Muscle layer of duodenum (tissue), 2 donors: ENCODE data around the gene POLH.
"Not testable (repeated sequence)": the region's sequence is repeated elsewhere in the genome, so short reads cannot be mapped to it uniquely, and the experiment has no call there.

ENCODE experiments used
- H3K27ac ChIP-seq: one replicate; pipeline ENCODE4 v1.7.0; 2013; ENCODE audit warnings: mild to moderate bottlenecking, low read length
- H3K27me3 ChIP-seq: one replicate; pipeline ENCODE4 v1.7.0; 2013; ENCODE audit warnings: low read depth, mild to moderate bottlenecking, control low read depth, low read length
- H3K36me3 ChIP-seq, 2 donors: one replicate each; pipeline ENCODE4 v1.7.0; 2013; ENCODE audit warnings: low read length in 2 of 2, control low read depth in 1 of 2, mild to moderate bottlenecking in 1 of 2; ENCODE audit not compliant: insufficient read depth in 2 of 2, control insufficient read depth in 1 of 2
- H3K4me1 ChIP-seq, 2 donors: one replicate each; pipeline ENCODE4 v1.7.0; 2013; ENCODE audit warnings: low read length in 2 of 2, mild to moderate bottlenecking in 2 of 2, control low read depth in 1 of 2, moderate library complexity in 1 of 2; ENCODE audit not compliant: insufficient read depth in 2 of 2, control insufficient read depth in 1 of 2
- H3K4me3 ChIP-seq, 2 donors: one replicate each; pipeline ENCODE4 v1.7.0; 2013; ENCODE audit warnings: low read length in 2 of 2, low read depth in 1 of 2, mild to moderate bottlenecking in 1 of 2
- H3K9me3 ChIP-seq, 2 donors: one replicate each; pipeline ENCODE4 v1.7.0; 2013; ENCODE audit warnings: low read length in 2 of 2, control low read depth in 1 of 2, mild to moderate bottlenecking in 1 of 2; ENCODE audit not compliant: control insufficient read depth in 1 of 2
- donor health status: healthy.

The POLH gene

GRCh38 chr6:43634702-43635303 lies 58.8 kb downstream of the POLH start:
- H3K9me3 ChIP-seq = no peaks in the 10 kb centered on the region
- peaks cover 7 to 11% of the 10 kb centered on the region in 2 donors for H3K36me3 ChIP-seq
- peak overlapping the region; percentile 97 for H3K27ac ChIP-seq
- H3K4me3 ChIP-seq = peak overlapping the region; percentile 93 to 99
- H3K27me3 ChIP-seq = no peaks in the 10 kb centered on the region
- H3K4me1 ChIP-seq = peaks cover 5 to 33% of the 10 kb centered on the region in 2 donors

GRCh38 chr6:43635387-43636307 lies 59.7 kb downstream of the POLH start, which contains the start of gene MAD2L1BP:
Gene MAD2L1BP, plus strand, starts transcription at chr6:43635840. Its CDS starts 36 bp downstream, at chr6:43635876.
- H3K27me3 ChIP-seq = no peaks in the 10 kb centered on the region
- peaks cover 5 to 33% of the 10 kb centered on the region in 2 donors for H3K4me1 ChIP-seq
- H3K9me3 ChIP-seq = no peaks in the 10 kb centered on the region
- peaks cover 16 to 20% of the 10 kb centered on the region in 2 donors for H3K36me3 ChIP-seq
- peak within 1 kb of the TSS; percentile 93 to 99 for H3K4me3 ChIP-seq
- H3K27ac ChIP-seq = peak within 1 kb of the TSS; percentile 97

GRCh38 chr6:43636308-43636659 lies 60.3 kb downstream of the POLH start:
- Histone ChIP-seq H3K27me3 (no peaks in the 10 kb centered on the region), H3K27ac (peak overlapping the region; percentile 97)

GRCh38 chr6:43639984-43640800 lies 64.2 kb downstream of the POLH start:
- Histone ChIP-seq H3K9me3 (no peaks in the 10 kb centered on the region), H3K36me3 (peaks cover 26 to 30% of the 10 kb centered on the region in 2 donors), H3K27ac (no peak overlapping the region), H3K4me3 (no peak overlapping the region), H3K4me1 (peaks cover 5 to 29% of the 10 kb centered on the region in 2 donors), H3K27me3 (no peaks in the 10 kb centered on the region)

More at GRCh38 chr6:43636308-43636659, 60.3 kb downstream of the POLH start:
- Histone ChIP-seq H3K4me3 (peak overlapping the region; percentile 93 to 99), H3K9me3 (no peaks in the 10 kb centered on the region), H3K36me3 (peaks cover 17 to 24% of the 10 kb centered on the region in 2 donors), H3K4me1 (peaks cover 5 to 33% of the 10 kb centered on the region in 2 donors)

- Histone ChIP-seq H3K9me3 (no peaks in the 10 kb centered on the region), H3K4me1 (peaks cover 0 to 4% of the 10 kb centered on the region in 2 donors), H3K36me3 (peaks cover 15 to 16% of the 10 kb centered on the region in 2 donors), H3K27ac (no peak within 1 kb of the TSS), H3K27me3 (no peaks in the 10 kb centered on the region), H3K4me3 (peak within 1 kb of the TSS; percentile 56 to 57)
Measured at GRCh38 chr6:43644940-43645612, 69.1 kb downstream of the POLH start, which contains the start of gene RSPH9. Gene RSPH9, plus strand, starts transcription at chr6:43645036. Its CDS starts 63 bp downstream, at chr6:43645099.

GRCh38 chr6:43645613-43645964 lies 69.6 kb downstream of the POLH start:
- peak overlapping the region; percentile 56 to 57 for H3K4me3 ChIP-seq
- no peaks in the 10 kb centered on the region for H3K9me3 ChIP-seq
- peaks cover 0 to 4% of the 10 kb centered on the region in 2 donors for H3K4me1 ChIP-seq
- no peaks in the 10 kb centered on the region for H3K27me3 ChIP-seq
- no peak overlapping the region for H3K27ac ChIP-seq
- peaks cover 10 to 11% of the 10 kb centered on the region in 2 donors for H3K36me3 ChIP-seq

- H3K27ac ChIP-seq = no peak overlapping the region
- H3K4me1 ChIP-seq = peaks cover 0 to 4% of the 10 kb centered on the region in 2 donors
- peaks cover 0 to under 1% of the 10 kb centered on the region in 2 donors for H3K36me3 ChIP-seq
- no peaks in the 10 kb centered on the region for H3K9me3 ChIP-seq
- no peak overlapping the region for H3K4me3 ChIP-seq
- no peaks in the 10 kb centered on the region for H3K27me3 ChIP-seq
Measured at GRCh38 chr6:43647613-43648012, 71.6 kb downstream of the POLH start.

GRCh38 chr6:43648248-43648647 lies 72.3 kb downstream of the POLH start:
- Histone ChIP-seq H3K27ac (no peak overlapping the region), H3K9me3 (no peaks in the 10 kb centered on the region), H3K27me3 (no peaks in the 10 kb centered on the region), H3K4me3 (no peak overlapping the region), H3K4me1 (peaks cover 0 to 4% of the 10 kb centered on the region in 2 donors), H3K36me3 (no peaks in the 10 kb centered on the region)

- not testable (repeated sequence) for H3K4me3 ChIP-seq, H3K27ac ChIP-seq, H3K4me1 ChIP-seq, H3K27me3 ChIP-seq, H3K9me3 ChIP-seq, H3K36me3 ChIP-seq
Measured at GRCh38 chr6:43652822-43653221, 76.8 kb downstream of the POLH start.

GRCh38 chr6:43657221-43657802 lies 81.3 kb downstream of the POLH start:
- no peaks in the 10 kb centered on the region for H3K4me1 ChIP-seq
- no peaks in the 10 kb centered on the region for H3K9me3 ChIP-seq
- no peak overlapping the region for H3K27ac ChIP-seq
- H3K36me3 ChIP-seq = no peaks in the 10 kb centered on the region
- H3K4me3 ChIP-seq = no peak overlapping the region
- H3K27me3 ChIP-seq = no peaks in the 10 kb centered on the region
